ENCODE results near the gene ATP2C2. TPM values are rescaled to one million over a fixed set of nuclear protein-coding genes. Genes with fewer than 3 reads are reported as not detected.

ATP2C2 gene
- total RNA-seq, 1 experiment from 2014 or later: not detected

DNA sequence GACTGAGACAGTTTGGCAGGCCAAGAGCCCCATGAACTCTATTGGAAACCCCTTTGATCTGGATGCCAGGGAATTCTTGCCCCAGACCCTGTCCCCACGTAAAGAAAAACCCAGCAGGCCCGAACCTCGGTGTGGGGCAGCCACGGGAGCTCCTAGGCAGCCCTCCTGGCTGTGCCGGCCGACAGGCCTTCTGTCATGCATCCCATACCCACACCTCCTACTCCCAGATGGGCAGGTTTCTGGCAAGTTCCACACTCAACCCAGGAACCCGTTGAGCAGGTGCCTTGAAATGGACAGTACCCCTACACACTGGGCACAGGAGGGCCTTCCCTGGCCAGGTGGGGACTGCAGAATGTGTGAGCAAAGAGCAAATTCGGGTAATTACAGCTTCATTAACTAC is 23.6 kb upstream of the ATP2C2 start:
- TF ChIP-seq, protein P1, sequence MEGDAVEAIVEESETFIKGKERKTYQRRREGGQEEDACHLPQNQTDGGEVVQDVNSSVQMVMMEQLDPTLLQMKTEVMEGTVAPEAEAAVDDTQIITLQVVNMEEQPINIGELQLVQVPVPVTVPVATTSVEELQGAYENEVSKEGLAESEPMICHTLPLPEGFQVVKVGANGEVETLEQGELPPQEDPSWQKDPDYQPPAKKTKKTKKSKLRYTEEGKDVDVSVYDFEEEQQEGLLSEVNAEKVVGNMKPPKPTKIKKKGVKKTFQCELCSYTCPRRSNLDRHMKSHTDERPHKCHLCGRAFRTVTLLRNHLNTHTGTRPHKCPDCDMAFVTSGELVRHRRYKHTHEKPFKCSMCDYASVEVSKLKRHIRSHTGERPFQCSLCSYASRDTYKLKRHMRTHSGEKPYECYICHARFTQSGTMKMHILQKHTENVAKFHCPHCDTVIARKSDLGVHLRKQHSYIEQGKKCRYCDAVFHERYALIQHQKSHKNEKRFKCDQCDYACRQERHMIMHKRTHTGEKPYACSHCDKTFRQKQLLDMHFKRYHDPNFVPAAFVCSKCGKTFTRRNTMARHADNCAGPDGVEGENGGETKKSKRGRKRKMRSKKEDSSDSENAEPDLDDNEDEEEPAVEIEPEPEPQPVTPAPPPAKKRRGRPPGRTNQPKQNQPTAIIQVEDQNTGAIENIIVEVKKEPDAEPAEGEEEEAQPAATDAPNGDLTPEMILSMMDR (conservative IDR thresholded peaks at IDR 0.05; ENCODE audit: low read depth, low read length): no peak
- TF ChIP-seq EZH2 (IDR thresholded peaks at IDR 0.05; ENCODE audit: borderline replicate concordance, low read depth, low read length, poor library complexity, severe bottlenecking): no peak
- H3K4me1 ChIP-seq (ENCODE audit: insufficient read depth, low read length, poor library complexity, severe bottlenecking): no peaks in the 10 kb centered on the region
- H3K4me3 ChIP-seq (ENCODE audit: low read depth, low read length, poor library complexity, severe bottlenecking): no peak overlapping the region
- CTCF ChIA-PET: no interaction called here
- H3K36me3 ChIP-seq (ENCODE audit: insufficient read depth, low read length, poor library complexity, severe bottlenecking): no peaks in the 10 kb centered on the region
- DNase-seq (ENCODE audit: low spot score): no peak
- no TSS peak for BruUV-seq (replicated peaks)
- no peak overlapping the region for H3K27ac ChIP-seq (ENCODE audit: low read depth, low read length, poor library complexity, severe bottlenecking)
- intact Hi-C loops (cut with micrococcal nuclease; ENCODE audit: unreplicated experiment): no loop called here
- H3K27me3 ChIP-seq (replicated peaks; ENCODE audit: insufficient read depth, low read depth, low read length, poor library complexity): peaks cover 3% of the 10 kb centered on the region
- H3K9me3 ChIP-seq (ENCODE audit: low read depth, low read length, poor library complexity, severe bottlenecking): no peaks in the 10 kb centered on the region
- POLR2A ChIA-PET (ENCODE audit: low non-redundant PET): no interaction called here

DNA sequence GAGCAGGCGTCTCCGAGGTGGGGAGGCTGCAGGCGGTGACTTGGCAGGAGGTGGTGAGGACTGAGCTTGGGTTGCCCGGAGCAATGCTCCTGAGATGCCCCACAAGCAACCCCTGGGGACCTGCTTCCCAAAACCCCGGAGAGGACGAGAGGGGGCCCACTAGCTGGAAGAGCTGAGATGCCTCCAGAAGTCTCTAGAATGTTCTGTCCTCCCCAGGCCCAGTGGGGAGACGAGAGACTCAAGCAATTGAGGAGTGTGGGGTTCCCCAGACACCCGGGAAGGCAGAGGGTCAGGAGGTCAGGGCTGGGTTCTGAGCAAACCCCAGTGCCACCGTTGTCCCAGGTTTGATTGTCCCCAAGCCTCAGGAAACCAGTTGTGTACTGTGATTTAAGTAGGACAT is 21.2 kb upstream of the ATP2C2 start:
- H3K27me3 ChIP-seq (replicated peaks; ENCODE audit: insufficient read depth, low read depth, low read length, poor library complexity): peaks cover 3% of the 10 kb centered on the region
- no peak for DNase-seq (ENCODE audit: low spot score)
- H3K36me3 ChIP-seq (ENCODE audit: insufficient read depth, low read length, poor library complexity, severe bottlenecking): no peaks in the 10 kb centered on the region
- TF ChIP-seq, protein P1 (conservative IDR thresholded peaks at IDR 0.05; ENCODE audit: low read depth, low read length): no peak
- no peak for TF ChIP-seq EZH2 (IDR thresholded peaks at IDR 0.05; ENCODE audit: borderline replicate concordance, low read depth, low read length, poor library complexity, severe bottlenecking)
- ChIA-PET POLR2A (ENCODE audit: low non-redundant PET) (no interaction called here), CTCF (no interaction called here)
- H3K4me3 ChIP-seq (ENCODE audit: low read depth, low read length, poor library complexity, severe bottlenecking): no peak overlapping the region
- no peaks in the 10 kb centered on the region for H3K4me1 ChIP-seq (ENCODE audit: insufficient read depth, low read length, poor library complexity, severe bottlenecking)
- H3K9me3 ChIP-seq (ENCODE audit: low read depth, low read length, poor library complexity, severe bottlenecking): no peaks in the 10 kb centered on the region
- no peak overlapping the region for H3K27ac ChIP-seq (ENCODE audit: low read depth, low read length, poor library complexity, severe bottlenecking)
- intact Hi-C loops (cut with micrococcal nuclease; ENCODE audit: unreplicated experiment): no loop called here
- BruUV-seq (replicated peaks): no TSS peak

DNA sequence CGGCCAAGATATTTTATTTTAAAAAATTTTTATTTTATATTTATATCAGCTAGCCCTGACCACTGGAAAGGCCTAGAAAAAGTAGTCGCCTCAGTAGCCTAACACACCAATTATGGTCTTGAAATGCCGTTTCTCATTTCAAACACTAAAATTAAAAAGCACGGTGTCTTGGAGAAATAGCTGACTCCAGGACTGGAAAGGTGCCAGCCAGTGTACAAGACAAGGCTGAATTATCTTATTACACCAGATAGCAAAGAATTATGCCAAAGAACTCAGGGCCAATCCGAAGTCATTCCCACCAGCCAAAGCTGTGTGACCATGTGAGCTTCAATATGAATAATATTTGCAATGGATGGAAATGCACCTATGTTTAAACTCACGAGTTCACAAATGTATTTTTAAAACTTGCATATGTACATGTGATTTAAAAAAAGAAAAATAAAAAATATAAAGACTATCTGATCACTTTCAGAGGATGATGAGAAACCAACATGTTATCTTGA is 19.9 kb upstream of the ATP2C2 start:
- H3K36me3 ChIP-seq (ENCODE audit: insufficient read depth, low read length, poor library complexity, severe bottlenecking): no peaks in the 10 kb centered on the region
- intact Hi-C loops (cut with micrococcal nuclease; ENCODE audit: unreplicated experiment): no loop called here
- no peaks in the 10 kb centered on the region for H3K9me3 ChIP-seq (ENCODE audit: low read depth, low read length, poor library complexity, severe bottlenecking)
- ChIA-PET CTCF (no interaction called here), POLR2A (ENCODE audit: low non-redundant PET) (no interaction called here)
- BruUV-seq (replicated peaks): no TSS peak
- H3K4me3 ChIP-seq (ENCODE audit: low read depth, low read length, poor library complexity, severe bottlenecking): no peak overlapping the region
- peaks cover 3% of the 10 kb centered on the region for H3K27me3 ChIP-seq (replicated peaks; ENCODE audit: insufficient read depth, low read depth, low read length, poor library complexity)
- TF ChIP-seq, protein P1 (conservative IDR thresholded peaks at IDR 0.05; ENCODE audit: low read depth, low read length): no peak
- TF ChIP-seq EZH2 (IDR thresholded peaks at IDR 0.05; ENCODE audit: borderline replicate concordance, low read depth, low read length, poor library complexity, severe bottlenecking): no peak
- no peaks in the 10 kb centered on the region for H3K4me1 ChIP-seq (ENCODE audit: insufficient read depth, low read length, poor library complexity, severe bottlenecking)
- no peak overlapping the region for H3K27ac ChIP-seq (ENCODE audit: low read depth, low read length, poor library complexity, severe bottlenecking)
- no peak for DNase-seq (ENCODE audit: low spot score)
